ENCODE results near the gene TMEM119.

The TMEM119 gene, protein sequence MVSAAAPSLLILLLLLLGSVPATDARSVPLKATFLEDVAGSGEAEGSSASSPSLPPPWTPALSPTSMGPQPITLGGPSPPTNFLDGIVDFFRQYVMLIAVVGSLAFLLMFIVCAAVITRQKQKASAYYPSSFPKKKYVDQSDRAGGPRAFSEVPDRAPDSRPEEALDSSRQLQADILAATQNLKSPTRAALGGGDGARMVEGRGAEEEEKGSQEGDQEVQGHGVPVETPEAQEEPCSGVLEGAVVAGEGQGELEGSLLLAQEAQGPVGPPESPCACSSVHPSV
- total RNA-seq = 3.0 to 33.9 (median 11.3) reads per million in 17 experiments

DNA sequence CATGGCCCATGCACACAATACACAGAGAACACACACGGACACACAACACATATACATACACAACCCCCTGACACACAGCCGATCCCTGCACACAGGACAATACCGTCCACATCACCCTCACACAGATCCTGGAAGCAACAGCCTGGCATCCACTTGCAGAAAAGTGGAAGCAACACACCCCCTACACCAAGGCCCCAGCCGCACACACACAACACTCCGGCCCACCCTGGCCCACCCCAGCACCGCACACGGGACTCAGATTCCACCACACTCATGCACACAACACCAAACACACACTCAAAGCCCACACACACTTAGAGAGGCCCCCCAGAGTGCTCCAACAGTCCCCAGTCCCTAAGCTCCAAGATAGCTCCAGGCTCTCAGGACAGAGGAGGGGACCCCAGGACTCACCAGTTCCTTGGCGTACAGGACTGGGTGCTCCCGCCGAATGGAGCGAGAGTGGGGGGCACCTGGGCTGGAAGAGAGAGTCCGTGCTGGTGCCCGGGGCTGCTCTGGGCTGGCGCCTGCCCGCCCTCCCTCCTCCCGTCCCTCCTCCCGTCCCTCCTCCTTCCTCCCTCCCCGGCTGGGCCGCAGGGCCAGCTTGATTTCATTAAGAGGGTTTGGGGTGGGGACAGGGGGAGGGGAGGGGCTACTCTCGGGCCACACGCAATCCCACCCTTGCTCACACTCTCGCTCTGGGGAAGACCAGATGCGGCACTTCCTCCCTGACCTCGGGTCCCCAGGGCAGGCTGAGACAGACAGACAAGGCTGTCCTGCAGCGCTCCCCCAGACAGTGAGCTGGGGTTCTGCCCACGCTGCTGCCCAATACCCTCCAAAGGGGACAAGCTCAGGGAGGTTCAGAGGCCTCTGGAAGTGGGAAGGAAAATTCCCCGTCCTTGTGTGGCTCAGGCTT is at the start of gene TMEM119:
Gene TMEM119 (minus strand): TSS at position 526 of the 913 bp plus-strand sequence. CDS start 5,701 bp downstream, outside the sequence.
- DNase-seq = peak in 3 of 4 experiments; percentile 30 to 60 (median 51)

DNA sequence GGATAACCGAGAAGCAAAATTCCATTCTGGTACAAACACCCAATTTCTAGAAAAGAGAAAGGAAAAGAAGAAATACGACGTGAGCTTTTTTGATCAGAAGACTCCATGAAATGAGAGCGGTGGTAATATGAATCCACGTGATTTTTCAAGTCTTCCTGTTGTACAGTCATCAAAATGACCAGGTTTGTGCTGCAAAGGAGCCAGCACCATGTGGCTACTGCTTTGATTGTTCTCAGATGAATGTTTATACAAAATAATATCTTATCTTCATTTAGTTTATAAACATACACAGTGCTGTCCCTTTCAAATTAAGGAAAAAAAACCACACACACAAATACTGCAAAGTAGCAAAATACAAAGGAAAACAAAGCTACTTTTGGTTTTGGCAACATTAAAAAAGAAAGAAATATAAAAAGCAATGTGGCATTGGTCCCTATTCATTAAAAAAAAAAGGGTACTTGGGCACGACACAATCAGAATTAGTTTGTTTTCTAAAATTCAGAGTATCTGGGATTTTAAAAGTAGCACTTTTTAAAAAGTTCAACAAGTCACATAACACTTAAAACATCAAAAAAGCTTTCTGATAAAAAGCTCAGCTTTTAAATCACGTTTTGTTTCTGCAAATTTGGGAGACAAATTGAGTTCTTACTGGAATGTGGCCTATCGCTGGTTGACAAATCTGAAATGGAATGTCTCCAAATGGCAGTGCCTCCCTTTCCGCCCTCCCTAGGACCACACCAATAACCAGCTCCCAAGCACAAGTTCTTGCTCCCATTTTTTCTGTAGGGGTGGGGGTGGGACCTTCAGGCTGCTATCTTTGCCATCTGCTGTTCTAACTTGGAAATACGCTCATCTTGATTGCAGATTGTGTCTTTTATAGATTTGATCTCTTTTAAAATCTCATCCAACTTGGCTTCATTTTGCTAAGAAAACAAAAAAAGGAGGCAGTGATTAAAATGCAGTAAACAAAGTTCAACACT is 49.0 kb upstream of the TMEM119 start:
- no peak for DNase-seq

DNA sequence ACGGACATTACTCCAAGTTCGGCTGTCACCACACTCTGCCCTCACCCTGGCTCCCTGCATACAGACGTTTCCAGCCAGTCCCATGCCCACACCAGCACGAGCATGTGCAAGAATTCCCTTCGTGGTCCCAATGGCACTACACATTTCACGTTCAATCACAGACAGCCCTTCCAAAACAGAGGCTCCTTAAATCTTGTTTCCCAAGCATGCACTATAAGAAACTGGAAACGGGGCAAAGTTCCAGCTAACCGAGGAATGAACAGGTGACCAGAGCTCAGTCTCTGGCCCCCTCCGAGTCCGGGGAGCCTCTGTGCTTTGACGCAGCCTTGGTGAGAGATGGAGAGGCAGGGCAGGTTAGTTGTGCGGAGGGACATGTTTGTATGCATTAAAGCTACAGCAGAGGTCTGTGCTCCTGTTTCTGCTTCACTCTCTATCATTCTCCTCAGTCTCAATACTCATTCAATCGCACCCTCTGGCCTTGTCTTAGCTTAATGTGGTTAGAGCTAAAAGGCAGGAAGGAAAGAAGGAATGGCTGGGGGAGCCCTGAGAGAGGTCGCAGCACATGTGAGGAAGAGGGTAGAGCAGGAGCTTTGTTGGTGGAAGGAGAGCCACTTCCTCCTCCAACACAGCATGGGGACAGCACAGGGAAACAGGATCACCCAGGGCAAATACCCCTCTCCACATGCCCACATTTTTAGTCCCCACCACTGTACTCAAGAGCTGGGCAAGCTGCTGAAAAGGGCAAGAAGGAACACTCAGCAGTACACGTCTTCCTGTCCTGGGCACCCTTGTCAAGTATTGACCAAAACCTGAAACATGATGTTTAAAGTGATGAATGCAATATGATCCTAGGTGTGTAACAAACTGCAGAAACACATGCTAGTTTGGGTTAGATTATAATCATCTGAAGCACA is 48.1 kb upstream of the TMEM119 start:
- DNase-seq = no peak

DNA sequence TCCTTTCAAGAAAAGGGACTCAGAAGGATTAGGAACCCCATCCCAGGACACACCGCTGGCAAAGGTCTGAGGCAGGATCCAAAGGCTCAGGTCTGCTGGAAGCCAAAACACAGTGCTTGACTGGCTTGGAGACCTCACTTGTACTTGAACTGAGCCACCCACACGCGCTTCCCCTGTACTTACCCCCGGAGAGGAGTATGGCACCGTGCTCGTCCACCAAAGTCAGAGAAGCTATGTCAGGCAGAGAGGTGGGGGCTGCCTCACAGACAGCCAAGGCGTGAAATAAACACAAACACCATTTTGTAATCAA is 46.9 kb upstream of the TMEM119 start:
- no peak for DNase-seq

DNA sequence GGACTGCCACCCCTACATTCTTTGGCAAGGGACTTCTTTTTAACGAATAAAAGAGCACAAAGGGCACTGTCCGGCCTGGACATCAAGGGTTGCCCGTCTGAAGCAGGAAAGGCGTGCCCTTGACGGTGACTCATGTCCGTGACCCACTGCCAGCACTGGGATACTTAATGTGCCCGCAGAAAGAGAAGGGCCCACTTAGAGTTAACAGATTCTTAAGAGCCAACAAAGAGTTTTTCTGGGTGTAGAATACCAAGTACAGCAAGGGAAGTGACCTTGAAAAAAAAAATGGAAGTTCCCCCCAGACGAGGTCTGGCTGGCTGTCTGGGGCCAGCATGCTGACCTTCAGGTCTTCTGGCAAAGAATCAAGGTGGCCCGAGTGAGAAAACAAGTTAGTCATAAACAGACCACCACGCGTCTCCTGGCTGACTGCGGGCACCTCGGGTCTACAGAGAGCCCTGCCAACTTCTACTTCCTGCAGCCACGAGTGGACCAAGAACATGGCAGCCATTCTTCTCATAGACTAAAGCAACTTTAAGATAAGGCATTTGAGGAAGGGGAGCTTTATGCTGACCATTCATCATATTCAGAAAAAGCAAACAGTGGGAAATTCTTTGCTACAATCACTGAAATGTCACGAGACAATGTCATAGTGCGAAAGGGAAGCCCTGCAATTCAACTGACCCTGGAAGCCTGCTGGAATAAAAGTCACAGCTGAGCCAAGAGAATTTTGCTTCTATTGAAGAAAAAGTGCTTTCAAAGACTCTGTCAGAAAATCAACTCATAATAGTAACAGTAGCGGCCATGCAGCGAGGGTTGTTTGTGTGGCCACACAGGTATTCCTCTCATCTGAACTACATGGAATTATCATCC is 46.3 kb upstream of the TMEM119 start:
- peak in 2 of 4 experiments; percentile 29 to 50 for DNase-seq

DNA sequence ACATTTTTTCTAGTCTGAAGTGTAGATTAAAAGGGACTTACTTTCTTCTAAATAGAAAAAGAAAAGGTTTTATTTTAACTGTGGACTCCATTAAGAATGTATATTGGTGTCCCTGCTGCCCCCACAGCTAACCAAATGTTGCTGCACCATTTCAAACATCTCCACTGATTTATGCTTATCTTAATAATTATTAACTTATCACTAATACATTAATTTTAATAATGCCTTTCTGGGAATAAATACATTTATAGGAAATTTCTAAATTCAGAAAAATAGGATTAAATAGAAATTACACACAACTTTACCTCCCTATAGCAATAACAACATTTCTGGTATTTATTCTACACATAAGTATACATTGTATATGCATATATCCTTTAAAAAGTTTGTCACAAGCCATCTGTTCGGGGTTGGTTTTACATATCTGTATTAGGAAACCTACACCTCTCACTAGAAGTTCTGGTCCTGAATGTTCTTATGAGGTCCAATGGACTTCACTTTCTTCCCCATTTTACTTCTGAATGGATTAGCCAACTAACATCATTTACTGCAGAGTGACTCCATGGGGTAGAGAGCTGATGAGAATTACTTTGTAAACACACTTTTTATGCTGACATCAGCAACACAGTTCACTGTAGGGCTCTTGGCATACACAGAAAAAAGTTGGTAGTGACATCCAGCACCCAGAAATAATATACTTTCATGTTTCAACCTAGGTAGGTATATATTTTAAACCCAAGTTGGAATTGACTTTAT is 45.2 kb upstream of the TMEM119 start:
- DNase-seq = no peak

DNA sequence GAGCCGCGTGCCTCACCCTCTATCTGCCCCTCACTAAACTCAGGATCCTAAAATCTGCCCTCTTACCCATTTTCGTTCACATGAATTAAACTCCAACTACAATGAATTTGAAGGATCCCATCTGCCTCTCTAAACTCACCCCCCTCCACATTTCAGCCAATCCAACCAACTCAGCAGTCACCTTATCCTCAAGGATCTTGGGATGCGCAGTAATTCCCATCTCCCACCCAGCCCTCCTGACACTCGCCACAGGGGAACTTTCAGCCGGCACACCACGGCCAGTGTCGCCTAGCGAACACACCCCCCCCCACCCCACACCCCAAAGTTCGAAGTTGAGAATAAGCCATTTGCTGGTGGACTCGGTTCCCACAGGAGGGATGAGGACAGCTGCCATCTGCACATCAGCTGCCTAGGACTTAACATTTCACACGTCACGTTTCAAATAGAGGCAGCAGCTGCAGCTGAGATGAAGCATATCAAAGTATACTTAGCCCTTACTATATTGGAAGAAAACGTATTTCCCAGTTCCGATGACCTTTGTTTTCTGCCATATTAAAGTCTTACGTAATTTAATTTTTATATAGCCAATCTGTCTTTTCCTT is 44.5 kb upstream of the TMEM119 start:
- DNase-seq = no peak

DNA sequence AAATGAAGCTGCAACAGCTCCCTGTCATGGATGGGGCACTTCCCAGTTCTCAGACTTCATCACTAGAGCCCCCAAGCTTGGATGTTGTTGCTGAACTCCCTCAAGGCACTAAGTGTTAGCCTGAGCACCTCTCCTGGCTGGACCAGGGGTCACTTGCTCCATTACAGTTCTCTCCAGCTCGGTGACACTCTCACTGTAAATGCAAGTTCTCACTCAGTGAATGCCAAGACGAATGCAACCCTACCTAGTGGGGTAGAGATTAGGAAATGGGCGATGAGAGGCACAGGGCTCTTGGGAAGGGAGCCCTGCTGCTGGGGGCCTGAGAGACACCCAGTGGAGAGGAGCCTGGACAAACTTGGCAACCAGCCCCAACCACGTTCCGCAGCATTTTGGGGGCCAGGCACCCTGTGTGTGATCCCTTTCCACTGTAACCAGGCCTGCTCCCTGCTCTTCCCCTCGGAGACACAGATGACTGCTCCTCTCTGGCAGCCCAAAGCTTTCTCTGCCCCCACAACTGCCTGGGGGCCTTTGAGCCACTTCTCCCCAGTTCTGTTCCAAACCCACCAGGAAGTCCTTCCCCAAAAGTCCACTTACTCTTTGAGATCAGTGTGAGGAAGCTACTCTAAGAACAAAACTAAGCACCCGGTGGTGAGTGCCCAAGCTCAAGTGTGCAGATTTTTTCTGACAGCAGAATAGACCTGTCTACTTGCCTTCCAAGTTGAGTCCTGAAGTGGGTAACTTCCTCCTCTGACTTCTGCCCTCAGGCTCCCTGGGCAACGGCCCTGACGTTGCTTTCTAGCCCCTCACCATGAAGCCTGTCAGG is 43.8 kb upstream of the TMEM119 start:
- DNase-seq = peak in 1 of 4 experiments; percentile 40

DNA sequence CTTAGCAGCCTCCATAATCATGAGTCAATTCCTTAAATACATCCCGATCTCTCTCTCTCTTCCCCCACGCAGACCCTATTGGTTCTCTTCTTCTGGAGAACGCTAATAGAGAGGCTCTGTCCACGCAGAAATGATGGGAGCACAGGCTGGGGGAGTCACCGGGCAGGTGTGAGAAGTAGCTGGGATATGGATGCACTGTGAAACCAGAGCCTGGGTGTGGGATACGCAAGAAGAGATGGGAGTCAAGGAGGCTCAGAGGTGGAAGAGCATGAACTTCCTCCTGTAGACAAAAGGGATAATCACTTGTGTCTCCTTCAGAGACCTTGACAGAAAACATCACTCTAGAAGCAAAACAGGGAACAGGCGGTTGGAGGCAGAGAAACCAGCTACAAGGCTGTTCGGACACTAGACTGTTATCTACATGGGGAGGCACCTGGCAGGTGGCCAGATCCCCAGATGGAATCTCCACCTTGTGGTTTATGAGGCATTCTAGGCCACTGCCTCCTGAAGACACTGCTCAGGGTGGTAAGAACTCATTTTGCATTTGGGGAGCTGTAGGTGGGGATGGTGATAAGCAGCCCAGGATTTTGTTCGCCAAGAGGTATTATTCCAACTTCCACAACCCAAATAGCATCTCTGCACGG is 43.0 kb upstream of the TMEM119 start:
- peak in 2 of 4 experiments; percentile 6 to 23 for DNase-seq

DNA sequence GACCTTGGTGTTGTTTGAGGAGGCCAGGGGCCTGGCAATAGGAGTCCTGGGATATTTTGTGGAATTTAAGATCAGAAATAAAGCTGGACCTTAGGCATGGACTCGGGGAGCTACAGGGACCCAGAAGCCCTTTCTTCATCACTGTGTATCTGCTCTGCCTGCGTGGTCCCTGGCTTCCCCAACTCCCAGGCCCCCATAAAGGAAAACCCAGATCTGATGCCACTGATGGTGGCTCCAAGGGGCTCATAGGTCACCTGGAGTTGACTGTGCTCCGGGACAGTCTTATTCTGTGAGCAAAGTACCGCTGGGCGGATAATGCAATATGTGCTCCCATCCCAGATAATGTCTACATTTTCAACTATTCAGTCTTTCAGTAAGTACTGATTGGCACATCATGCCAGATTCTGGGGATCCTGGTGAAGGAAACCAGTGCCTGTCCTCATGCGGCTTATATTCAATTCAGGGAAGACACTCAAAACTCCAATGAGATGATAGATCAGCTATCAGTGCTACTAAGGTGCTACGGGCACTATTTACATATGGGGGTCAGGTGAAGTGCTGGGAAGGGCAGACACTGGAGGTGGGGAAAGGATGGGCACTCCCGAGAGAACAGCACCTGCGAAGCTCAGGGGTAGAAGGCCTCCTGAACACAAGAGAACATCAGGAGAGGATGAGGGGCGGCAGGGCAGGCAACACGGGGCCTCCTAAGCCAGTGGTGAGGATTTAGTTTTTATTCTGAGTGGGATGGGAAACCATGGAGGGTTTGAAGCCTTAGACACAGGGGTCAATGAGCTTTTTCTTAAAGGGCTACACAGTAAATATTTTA is 41.3 kb upstream of the TMEM119 start:
- DNase-seq = peak in 1 of 4 experiments; percentile 13

DNA sequence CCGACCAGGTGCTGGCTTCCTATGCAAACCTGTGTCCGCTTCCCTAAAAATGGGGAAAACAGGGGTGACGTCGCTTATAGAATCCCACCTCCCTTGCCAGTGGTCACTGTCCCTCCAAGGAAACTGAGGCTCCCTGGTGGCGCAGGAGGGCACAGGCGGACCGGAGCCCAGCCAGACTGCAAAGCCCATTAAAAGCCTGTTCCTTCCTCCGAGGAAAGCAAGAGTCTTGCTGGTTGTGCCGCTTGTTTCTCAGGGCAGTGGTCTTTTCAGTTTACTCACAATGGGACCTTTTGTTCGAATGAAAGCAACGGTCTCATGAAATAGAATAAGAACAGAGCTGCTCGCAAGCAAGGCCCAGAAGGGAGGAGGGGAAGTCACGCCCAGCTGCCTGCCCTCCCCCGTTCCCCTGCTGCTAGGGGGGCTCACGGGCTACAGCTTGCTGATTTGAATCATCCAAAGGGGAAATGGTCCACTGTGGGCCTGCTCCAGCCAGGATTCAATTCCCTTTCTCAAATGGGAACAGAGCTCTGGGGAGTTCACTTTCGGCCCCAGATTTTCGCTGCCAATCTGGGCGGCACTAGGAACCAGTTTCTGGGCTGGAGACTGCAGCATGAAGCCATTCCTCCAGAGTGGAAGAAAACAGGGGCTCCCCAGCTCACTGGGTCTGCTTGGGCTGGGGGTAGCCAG is 40.4 kb upstream of the TMEM119 start:
- DNase-seq = peak; percentile 81 to 88 (median 85)

DNA sequence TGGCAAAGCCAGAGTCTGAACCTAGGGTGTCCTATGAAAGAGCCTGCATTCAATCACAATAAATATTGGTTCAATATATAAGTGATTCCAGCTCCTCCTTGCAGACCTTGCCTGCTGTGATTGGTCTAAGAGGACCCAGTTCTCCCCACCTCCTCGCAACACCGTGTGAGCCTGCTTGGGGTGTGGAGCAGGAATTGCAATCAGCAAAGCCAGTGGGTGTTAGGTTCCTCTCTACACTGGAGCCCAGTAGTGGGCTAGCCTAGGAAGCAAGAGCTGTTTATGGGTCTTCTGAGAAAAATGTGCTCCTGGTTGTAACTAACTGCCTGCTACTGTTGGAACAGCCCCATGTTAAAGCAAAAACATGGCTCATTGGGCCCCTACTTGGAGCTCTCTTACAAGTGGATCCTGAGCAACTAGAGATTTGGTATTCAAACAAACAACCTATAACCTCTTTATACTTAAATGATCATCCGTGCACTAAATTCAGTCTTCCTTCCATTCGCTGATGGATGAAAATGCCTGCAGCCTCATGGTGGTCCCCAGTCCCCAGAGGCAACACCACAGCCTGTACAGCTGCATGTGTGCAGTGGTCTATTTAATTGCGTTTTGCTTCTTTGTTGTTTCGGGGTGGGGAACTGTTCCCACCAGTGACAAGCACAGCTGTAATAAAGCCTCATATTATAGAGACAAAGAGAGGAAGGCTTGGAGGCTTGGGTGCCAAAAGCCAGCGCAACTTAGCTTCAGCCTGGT is 39.5 kb upstream of the TMEM119 start:
- peak; percentile 60 to 82 (median 78) for DNase-seq

DNA sequence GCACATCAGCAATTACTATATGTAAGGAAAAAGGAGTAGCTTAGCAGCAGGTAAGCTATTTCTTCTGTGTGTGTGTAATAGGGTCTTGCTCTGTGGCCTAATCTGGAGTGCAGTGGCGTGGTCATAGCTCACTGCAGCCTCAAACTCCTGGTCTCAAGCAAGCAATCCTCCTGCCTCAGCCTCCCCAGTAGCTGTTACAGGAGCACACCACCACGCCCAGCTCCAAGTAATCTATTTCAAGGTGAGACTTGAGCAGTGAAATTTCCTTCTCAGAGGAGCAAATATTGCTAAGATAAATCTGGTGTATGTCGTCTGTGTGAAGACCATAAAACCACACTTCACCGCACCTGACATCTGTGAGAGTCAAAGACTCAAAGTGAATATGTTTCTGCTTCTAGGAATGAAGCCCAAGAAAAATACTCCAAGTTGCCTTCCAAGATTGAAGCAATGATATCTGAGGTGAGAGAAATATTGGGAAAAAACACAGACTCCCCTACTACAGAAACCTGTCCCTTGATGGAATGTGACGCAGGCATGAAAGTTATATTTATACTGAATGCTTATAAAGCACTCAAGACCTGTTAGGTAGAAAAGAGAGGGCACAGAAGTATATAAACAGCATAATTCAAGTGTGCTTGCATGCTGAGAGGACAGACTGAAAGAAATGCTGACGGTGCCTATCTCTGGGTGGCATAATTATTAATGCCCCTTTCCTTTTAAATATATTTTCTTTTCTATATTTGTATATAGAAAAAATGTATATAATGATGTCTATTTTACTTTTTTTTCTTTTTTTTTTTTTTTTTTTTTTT is 38.3 kb upstream of the TMEM119 start:
- no peak for DNase-seq

DNA sequence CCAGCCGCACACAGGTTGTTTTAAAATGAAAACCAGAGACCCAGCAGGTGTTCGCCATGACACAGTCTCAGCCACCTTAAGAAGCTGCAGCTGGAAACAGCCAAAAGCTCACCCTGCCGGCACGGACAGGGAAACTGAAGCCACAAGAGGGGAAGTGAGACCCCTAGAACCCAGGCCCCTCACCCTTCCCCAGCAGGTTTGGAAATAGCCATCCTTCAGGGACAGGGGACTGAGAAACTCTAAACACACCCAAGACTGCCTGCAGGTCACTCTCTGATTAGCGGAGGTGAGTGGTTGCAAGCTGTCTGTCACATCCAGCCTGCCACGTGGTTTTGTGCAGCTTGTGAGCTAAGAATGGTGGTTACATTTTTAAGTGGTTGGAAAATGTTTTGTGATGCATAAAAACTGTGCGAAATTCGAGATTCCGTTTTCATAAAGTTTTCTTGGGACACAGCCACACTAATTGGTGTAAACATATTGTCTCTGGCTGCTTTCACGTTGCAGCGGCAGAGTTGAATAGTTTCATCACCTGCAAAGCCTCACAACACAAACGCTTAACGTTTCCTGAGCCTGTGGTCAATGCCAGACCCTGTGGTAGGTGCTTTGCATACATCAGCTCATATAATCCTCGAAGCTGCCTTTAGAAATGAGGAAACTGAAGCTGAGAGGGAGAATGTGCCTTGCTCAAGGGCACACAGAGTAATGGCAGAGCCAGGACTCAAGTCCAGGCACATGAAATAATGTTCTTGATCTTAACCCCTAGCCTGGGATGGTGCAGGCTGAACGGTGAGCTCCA is 37.5 kb upstream of the TMEM119 start:
- DNase-seq = peak; percentile 47 to 80 (median 73)

Data from suppressor macrophage (primary cell).